GM12801 (cell line): ENCODE data around the gene DCST1.

Source experiments
- TF ChIP-seq, protein P1 (sequence below): IDR thresholded peaks from one replicate; pipeline ENCODE4 v1.5.1; 2011; ENCODE audit warnings: control low read depth; ENCODE audit not compliant: insufficient read length; ENCODE audit errors: extremely low read depth

Gene DCST1

DNA sequence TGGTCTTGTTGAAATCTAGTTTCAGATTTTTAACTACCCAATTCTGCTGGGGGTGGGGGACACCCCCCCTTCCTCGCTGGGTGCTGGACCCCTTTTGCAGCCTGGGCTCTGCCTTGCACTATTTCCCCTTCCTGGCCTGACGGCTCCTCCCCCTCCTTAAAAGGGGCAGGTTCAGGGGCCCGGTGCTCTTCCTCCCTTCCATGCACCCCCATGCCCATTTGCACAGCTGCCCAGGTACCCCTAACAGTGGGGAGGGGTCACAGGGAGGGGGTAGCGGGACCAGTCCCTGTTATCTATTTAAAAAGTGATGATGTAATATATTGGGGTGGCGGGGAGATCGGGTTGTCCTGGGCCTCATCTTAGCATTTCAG, 15.7 kb upstream of the DCST1 start:
- TF ChIP-seq, protein P1, sequence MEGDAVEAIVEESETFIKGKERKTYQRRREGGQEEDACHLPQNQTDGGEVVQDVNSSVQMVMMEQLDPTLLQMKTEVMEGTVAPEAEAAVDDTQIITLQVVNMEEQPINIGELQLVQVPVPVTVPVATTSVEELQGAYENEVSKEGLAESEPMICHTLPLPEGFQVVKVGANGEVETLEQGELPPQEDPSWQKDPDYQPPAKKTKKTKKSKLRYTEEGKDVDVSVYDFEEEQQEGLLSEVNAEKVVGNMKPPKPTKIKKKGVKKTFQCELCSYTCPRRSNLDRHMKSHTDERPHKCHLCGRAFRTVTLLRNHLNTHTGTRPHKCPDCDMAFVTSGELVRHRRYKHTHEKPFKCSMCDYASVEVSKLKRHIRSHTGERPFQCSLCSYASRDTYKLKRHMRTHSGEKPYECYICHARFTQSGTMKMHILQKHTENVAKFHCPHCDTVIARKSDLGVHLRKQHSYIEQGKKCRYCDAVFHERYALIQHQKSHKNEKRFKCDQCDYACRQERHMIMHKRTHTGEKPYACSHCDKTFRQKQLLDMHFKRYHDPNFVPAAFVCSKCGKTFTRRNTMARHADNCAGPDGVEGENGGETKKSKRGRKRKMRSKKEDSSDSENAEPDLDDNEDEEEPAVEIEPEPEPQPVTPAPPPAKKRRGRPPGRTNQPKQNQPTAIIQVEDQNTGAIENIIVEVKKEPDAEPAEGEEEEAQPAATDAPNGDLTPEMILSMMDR, result no peak

DNA sequence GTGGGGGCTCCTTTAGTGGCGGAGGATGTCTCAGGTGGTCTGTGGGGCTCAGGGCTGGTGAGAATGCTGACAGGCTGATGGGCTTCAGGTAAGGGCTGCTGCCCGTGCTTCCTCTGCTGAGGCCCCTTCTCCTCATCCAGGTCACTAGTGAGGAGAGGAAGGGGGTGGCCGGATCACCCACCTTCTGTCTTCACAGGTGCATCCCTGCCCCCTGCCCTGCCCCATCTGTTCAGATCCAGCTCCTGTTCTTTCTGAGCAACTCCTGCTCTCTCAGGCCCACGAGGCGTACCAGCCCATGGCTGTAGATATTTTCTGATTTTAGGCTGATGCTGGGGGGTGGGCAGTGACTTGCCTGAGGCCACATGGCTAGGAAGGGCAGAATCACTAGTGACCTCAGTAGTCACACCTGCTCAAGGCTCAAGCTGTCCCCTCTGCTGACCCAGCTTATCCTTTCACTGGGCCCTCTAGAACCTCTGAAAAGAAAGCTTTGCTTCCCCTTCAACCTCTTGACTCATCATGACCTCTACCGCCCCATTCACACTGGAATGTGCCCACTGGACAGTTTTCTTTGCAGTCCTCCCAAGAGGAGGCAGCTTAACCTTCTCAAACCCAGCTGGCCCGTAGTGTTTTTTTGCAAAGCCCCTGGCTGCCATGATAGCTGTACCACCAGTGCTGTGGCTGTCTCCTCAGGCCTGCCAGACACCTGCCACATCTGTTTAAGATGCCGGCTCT, 14.8 kb upstream of the DCST1 start:
- TF ChIP-seq, protein P1, result no peak

DNA sequence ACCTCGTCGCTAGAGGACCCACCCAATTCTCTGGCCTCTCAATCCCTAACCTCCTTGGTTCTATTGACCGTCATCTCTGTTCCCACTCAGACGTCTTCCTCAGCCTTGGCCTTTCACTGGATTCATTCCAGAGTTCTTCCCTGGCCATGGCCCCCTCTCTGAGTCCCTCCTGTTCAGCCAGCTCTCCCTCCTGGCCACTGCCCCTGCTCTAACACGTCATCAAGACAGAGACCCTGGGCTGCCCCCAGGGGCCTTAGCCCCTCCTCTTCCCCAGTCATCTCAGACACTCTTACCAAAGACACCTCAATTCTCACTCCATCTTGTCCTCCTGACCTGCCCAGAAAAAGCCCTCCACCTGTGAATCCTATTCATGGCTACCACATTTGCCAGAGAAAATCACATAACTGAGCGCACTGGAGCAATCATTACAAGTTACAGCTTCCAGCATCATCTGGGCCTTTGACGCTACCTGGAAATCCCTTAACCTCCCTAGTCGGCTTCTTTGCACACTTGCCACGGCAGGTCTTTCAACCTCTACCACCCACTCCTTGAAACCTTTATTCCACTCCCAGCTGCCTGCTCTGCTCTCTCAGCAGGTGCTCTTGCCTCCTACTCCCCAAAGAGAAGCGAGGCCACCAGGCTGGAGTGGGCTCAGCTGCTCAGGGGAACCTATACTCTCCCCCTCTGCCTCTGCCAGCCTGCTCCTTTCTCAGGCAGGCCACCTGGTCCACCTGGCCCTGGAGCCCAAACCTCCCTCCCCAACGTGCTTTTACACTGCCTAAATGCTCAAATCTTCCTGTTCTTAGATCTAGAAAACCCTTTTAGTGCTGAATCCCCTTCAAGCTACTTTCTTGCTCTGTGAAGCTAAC, 14.0 kb upstream of the DCST1 start:
- TF ChIP-seq, protein P1, result no peak

DNA sequence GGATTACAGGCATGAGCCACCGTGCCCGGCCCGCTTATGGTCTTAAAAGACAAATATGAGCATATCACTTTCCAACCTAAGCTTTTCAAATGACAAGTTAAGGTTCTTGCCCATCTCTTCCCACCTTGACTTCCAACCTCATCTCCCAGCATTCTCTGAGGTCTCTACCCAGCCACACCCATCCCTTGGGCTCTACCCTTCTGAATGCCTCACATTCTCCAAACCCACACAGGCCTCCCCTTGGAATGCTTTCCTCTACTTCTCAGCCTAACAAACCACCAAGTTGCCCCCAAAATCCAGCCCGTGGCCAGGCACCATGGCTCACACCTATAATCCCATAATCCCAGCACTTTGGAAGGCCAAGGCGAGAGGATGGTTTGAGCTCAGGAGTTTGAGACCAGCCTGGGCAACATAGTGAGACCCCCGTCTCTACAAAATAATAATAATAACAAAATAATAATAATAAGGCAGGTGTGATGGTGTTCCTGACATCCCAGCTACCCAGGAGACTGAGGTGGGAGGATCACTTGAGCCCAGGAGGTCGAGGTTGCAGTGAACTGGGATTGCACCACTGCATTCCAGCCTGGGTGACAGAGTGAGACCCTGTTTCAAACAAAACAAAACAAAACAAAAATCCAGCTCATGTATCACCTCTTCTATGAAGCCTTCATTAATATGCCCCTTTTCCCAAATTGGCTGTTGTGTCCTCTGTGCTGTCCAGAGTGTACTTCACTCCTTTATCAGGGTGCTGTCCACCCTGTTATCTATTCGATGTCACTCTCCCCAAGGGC, 11.3 kb upstream of the DCST1 start:
- TF ChIP-seq, protein P1, result no peak

DNA sequence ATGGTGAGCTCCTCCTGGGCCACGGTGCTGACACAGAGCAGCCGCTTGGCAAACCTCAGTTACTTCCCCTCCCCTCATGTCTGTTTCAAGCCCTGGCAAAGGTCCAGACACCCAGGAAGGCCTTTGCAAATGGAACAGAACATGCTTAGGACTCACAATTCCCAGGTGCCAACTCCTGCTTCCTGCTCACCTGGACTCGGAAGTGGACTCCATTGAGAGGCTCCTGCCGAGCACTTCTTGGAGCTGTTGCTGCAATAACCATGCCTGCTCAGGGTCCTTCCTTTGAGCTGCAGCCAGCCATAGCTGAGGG, 10.7 kb upstream of the DCST1 start:
- TF ChIP-seq, protein P1, result no peak

DNA sequence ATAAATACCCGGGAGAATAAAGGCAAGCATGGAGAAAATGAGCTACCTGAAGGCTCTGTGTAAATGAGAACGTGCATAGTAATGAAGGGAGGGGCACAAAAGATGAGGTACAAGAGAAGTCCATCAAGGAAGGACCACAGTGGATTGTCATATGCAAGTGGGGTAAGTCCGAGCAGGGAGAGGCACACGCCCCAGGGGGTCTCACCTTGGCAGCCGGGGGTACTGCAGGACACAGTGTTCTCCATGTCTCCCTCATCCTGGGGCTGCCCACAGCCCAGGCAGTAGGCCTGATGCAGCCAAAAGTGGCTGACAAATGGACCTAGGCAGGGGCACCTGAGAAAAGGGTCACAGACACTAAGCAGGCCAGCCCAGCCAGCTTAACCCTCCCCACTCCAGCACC, 10.0 kb upstream of the DCST1 start:
- TF ChIP-seq, protein P1, result no peak

DNA sequence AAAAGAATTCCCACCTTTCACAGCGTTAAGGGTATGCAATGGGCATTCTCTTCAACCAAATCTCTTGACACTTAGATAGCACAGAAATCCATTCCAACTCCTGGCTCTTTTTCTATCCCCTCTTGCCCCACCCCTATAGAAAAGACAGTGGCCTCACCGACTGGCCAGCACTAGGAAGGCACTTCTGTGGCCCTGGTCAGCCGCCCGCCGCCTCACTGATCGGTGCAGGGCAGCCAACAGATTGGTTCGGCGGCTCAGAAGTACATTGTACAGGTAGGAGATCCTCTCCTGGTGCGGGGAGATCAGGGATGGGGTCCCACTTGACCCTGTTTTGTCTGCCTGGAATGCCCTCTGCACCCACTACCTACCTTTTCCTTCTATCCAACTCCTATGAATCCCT, 9.3 kb upstream of the DCST1 start:
- TF ChIP-seq, protein P1, result no peak
